Right hindlimb (tissue), 1 donor: Measurements from ENCODE around the gene PER1.

Experiments used
- DNase-seq: peaks from one replicate; pipeline ENCODE4 v3.0.0-alpha.2; 2018

The PER1 gene

DNA sequence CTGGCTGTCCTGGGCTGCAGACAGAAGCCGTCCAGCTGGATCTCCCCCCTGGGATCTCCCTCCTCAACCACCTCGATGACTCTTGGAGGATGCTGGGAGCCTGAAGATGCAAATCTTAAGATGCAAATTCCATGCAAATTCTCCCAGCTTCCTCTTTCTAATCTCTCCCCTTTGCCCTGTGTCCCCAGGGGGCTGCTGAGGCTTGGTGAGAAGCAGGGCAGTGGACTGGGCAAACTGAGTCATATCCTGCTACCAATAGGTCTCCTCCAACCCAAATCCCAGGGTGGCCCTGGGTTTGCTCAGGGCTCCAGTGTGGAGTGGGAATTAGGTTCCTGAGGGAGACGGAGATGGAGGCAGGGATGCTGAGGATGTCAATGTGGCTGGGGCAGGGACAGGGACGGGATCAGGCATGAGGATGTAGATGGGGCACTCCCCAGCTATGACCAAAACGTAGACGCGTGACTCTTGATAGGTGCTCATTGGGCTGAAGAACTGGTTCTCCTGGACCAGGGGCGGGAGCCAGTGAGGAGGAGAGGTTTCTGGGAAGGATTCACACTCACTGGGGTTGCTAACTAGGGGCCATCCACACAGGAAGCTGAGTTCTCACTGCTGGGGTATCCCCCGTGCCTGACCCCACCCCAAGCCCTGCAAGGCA is 61.0 kb downstream of the PER1 start:
- no peak for DNase-seq
